DMS53 treated with DMSO at 0.1 percent for 48 hours (cell line): ENCODE data around the gene PSG11.
"Not testable (repeated sequence)": the region's sequence is repeated elsewhere in the genome, so short reads cannot be mapped to it uniquely, and the experiment has no call there.

Experiments
- DNase-seq: peaks from one replicate; lab custom pipeline; 2025; ENCODE audit not compliant: unreplicated experiment; lab: John Stamatoyannopoulos, UW

PSG11 gene

GRCh38 chr19:42989851-42990250, 36.4 kb downstream of the PSG11 start:
- peak; percentile 8 for DNase-seq

GRCh38 chr19:42989186-42989585, 37.1 kb downstream of the PSG11 start:
- DNase-seq: not testable (repeated sequence)

GRCh38 chr19:42988206-42988605, 38.1 kb downstream of the PSG11 start:
- not testable (repeated sequence) for DNase-seq

- no peak for DNase-seq
Observed at GRCh38 chr19:42985588-42985987, 40.7 kb downstream of the PSG11 start.

- not testable (repeated sequence) for DNase-seq
Observed at GRCh38 chr19:42982111-42982510, 44.2 kb downstream of the PSG11 start.

DNA sequence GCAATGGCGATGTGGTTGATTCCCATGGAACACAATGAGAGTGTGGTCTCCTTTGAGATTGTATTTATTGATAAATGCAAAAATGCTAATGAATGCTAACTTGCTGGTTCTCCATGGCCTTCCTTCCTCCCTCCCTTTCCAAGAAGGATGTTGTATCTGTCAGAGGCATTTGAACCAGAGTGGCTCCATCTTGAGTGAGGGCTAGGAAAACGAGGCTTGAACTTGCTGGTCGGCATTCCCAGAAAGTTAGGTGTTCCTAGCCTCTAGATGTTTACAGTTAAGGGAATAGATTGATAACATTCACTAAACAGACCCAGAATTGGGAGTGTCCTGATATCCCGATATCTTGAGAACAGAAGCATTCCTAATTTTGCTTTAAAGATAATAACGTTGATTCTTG, 54.8 kb downstream of the PSG11 start:
- not testable (repeated sequence) for DNase-seq

GRCh38 chr19:42965176-42965575, 61.1 kb downstream of the PSG11 start:
- DNase-seq: no peak

DNA sequence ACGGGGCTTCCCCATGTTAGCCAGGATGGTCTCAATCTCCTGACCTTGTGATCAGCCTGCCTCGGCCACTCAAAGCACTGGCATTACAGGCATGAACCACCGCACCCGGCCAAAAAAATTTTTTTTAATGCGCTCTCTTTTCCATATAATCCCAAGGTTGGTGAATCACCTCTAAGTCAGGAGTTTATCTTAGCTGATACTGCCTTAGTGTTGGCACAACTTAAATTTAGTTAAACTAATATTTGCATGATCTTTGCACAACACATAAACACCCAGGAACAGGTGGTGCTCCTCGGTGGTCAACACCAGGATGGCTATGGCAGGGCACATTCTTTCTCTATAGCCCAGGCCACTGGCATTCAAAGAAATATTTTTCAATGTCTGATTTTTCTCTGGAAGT, 65.2 kb downstream of the PSG11 start:
- DNase-seq: no peak
